ENCODE data around the gene LRIG1.

- TF ChIP-seq, protein P1, sequence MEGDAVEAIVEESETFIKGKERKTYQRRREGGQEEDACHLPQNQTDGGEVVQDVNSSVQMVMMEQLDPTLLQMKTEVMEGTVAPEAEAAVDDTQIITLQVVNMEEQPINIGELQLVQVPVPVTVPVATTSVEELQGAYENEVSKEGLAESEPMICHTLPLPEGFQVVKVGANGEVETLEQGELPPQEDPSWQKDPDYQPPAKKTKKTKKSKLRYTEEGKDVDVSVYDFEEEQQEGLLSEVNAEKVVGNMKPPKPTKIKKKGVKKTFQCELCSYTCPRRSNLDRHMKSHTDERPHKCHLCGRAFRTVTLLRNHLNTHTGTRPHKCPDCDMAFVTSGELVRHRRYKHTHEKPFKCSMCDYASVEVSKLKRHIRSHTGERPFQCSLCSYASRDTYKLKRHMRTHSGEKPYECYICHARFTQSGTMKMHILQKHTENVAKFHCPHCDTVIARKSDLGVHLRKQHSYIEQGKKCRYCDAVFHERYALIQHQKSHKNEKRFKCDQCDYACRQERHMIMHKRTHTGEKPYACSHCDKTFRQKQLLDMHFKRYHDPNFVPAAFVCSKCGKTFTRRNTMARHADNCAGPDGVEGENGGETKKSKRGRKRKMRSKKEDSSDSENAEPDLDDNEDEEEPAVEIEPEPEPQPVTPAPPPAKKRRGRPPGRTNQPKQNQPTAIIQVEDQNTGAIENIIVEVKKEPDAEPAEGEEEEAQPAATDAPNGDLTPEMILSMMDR (IDR thresholded peaks at IDR 0.05), result no peak
- no peak for TF ChIP-seq POLR2AphosphoS5 (IDR thresholded peaks at IDR 0.05; ENCODE audit: insufficient read depth in 1 of 2, low read depth in 1 of 2)
- no peak for TF ChIP-seq POLR2A (IDR thresholded peaks at IDR 0.05)
These were observed 11.7 kb downstream of the LRIG1 start for GRCh38 chr3:66489115-66489514.
